GM12891 (cell line): ENCODE results near the gene SLC25A26.

Experiments
- POLR2A ChIP-seq: IDR thresholded peaks from 2 replicates; pipeline ENCODE4 v1.6.1; 2011; ENCODE audit warnings: low read depth, low read length, control low read depth
- POLR2AphosphoS5 ChIP-seq: IDR thresholded peaks from 2 replicates; pipeline ENCODE4 v1.6.1; 2011; ENCODE audit warnings: low read depth, low read length, control low read depth
- TAF1 ChIP-seq: IDR thresholded peaks from 2 replicates; pipeline ENCODE4 v1.6.1; 2011; ENCODE audit warnings: low read depth, low read length, control low read depth

GRCh38 chr3:66177026-66177425 lies 43.8 kb upstream of the SLC25A26 start:
- TF ChIP-seq POLR2AphosphoS5, result no peak
- no peak for TF ChIP-seq POLR2A
- no peak for TF ChIP-seq TAF1
